LNCAP (cell line): Measurements from ENCODE around the gene ITPR1.

Experiments used
- TF ChIP-seq, protein P1 (sequence below): fragments of 450-650 bp; IDR thresholded peaks from 2 replicates; pipeline ENCODE4 v1.5.1; 2017; ENCODE audit warnings: mild to moderate bottlenecking

Gene ITPR1

GRCh38 chr3:4756057-4756775, 263.1 kb downstream of the ITPR1 start:
- TF ChIP-seq, protein P1, sequence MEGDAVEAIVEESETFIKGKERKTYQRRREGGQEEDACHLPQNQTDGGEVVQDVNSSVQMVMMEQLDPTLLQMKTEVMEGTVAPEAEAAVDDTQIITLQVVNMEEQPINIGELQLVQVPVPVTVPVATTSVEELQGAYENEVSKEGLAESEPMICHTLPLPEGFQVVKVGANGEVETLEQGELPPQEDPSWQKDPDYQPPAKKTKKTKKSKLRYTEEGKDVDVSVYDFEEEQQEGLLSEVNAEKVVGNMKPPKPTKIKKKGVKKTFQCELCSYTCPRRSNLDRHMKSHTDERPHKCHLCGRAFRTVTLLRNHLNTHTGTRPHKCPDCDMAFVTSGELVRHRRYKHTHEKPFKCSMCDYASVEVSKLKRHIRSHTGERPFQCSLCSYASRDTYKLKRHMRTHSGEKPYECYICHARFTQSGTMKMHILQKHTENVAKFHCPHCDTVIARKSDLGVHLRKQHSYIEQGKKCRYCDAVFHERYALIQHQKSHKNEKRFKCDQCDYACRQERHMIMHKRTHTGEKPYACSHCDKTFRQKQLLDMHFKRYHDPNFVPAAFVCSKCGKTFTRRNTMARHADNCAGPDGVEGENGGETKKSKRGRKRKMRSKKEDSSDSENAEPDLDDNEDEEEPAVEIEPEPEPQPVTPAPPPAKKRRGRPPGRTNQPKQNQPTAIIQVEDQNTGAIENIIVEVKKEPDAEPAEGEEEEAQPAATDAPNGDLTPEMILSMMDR, result no peak

- TF ChIP-seq, protein P1, result no peak
Measured at GRCh38 chr3:4756855-4757574, 263.9 kb downstream of the ITPR1 start.

GRCh38 chr3:4757575-4758248, 264.6 kb downstream of the ITPR1 start:
- TF ChIP-seq, protein P1, result no peak

GRCh38 chr3:4758249-4758860, 265.2 kb downstream of the ITPR1 start:
- TF ChIP-seq, protein P1, result no peak

- TF ChIP-seq, protein P1, result no peak
Measured at GRCh38 chr3:4758957-4759656, 266.0 kb downstream of the ITPR1 start.

DNA sequence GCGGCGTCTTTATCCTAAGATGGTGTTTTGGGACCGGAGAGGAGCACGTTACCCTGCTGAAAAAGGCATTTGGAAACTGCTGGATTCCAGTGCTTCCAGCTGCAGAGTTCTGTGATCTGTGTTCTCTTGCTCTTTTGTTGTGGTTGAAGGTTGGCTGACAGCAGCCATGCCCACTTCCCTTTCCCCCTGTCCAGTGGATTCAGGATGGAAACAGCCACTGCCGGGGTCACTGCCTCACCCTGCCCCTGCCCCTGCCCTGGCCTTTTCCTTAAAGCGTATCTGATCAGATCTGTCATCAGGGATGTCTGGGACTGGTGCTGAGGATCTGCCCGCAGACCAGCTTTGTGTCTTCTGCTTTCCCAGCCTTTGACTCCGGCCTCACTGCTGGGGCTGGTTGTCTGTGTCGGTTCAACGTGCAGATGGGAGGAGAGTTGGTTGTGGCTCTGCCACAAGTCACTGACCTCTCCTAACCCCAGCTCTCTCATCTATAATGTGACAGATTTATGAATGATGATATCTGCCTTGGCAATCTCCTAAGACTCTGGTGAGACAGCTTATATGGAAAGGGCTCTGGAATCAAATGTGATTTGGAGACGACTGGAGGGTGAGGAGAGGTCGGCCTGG, 266.7 kb downstream of the ITPR1 start:
- TF ChIP-seq, protein P1, result no peak
